Keratinocyte (primary cell): ENCODE measurements around the gene GBA3. TPM values are rescaled to one million over a fixed set of nuclear protein-coding genes. Genes with fewer than 3 reads are reported as not detected.

Experiments used
- DNase-seq: peaks from one replicate; pipeline ENCODE4 v3.0.0-alpha.2; 2011; ENCODE audit warnings: low read depth, missing footprints, low spot score
- FAIRE-seq: peaks from 2 replicates; lab custom pipeline; 2011; peaks lifted over from hg19 to GRCh38; lab: Jason Lieb, UNC
- H2AFZ ChIP-seq: 2 replicates; pipeline ENCODE4 v1.6.0; 2012; ENCODE audit warnings: low read length, control low read depth, inconsistent platforms; ENCODE audit not compliant: control insufficient read depth
- H3K27ac ChIP-seq: 2 replicates; pipeline ENCODE4 v1.5.1; 2011; ENCODE audit warnings: low read length; ENCODE audit not compliant: control insufficient read depth, insufficient read depth
- H3K27me3 ChIP-seq: 3 replicates; pipeline ENCODE4 v1.6.0; 2011; ENCODE audit warnings: low read length; ENCODE audit not compliant: control insufficient read depth, insufficient read depth; ENCODE audit errors: extremely low read depth
- H3K36me3 ChIP-seq, 2 experiments: 2 replicates in 1 of 2; 3 replicates in 1 of 2; pipeline ENCODE4 v1.5.1; 2011; ENCODE audit warnings: low read length in 2 of 2, mild to moderate bottlenecking in 1 of 2; ENCODE audit not compliant: control insufficient read depth in 2 of 2, insufficient read depth in 2 of 2; ENCODE audit errors: extremely low read depth in 1 of 2
- H3K4me1 ChIP-seq: 3 replicates; pipeline ENCODE4 v1.5.1; 2011; ENCODE audit warnings: low read length; ENCODE audit not compliant: control insufficient read depth, insufficient read depth; ENCODE audit errors: extremely low read depth
- H3K4me2 ChIP-seq: 3 replicates; pipeline ENCODE4 v1.6.0; 2011; ENCODE audit warnings: low read depth, low read length; ENCODE audit not compliant: control insufficient read depth, insufficient read depth; ENCODE audit errors: extremely low read depth
- H3K4me3 ChIP-seq, 3 experiments: fragments of 200-600 bp in 1 of 3; sonication (generic) in 1 of 3; 2 replicates in 2 of 3; 3 replicates in 1 of 3; pipeline ENCODE4 v1.5.1; 2011 to 2016; ENCODE audit warnings: low read length in 3 of 3, mild to moderate bottlenecking in 3 of 3, control low read depth in 2 of 3, inconsistent platforms in 1 of 3, low read depth in 1 of 3, mixed read lengths in 1 of 3, mixed run types in 1 of 3, moderate library complexity in 1 of 3; ENCODE audit not compliant: control insufficient read depth in 2 of 3, insufficient read depth in 2 of 3; ENCODE audit errors: extremely low read depth in 1 of 3
- H3K79me2 ChIP-seq: 2 replicates; pipeline ENCODE4 v1.6.0; 2012; ENCODE audit warnings: low read length; ENCODE audit not compliant: control insufficient read depth, insufficient read depth
- H3K9ac ChIP-seq: 3 replicates; pipeline ENCODE4 v1.6.0; 2011; ENCODE audit warnings: low read length; ENCODE audit not compliant: control insufficient read depth, insufficient read depth; ENCODE audit errors: extremely low read depth
- H3K9me1 ChIP-seq: 3 replicates; pipeline ENCODE4 v1.6.0; 2011; ENCODE audit warnings: low read length; ENCODE audit not compliant: control insufficient read depth, insufficient read depth; ENCODE audit errors: extremely low read depth
- H3K9me3 ChIP-seq: 2 replicates; pipeline ENCODE4 v1.5.1; 2012; ENCODE audit warnings: low read depth, low read length; ENCODE audit not compliant: control insufficient read depth
- H4K20me1 ChIP-seq: 3 replicates; pipeline ENCODE4 v1.6.0; 2011; ENCODE audit warnings: low read length; ENCODE audit not compliant: control insufficient read depth, insufficient read depth; ENCODE audit errors: extremely low read depth
- EZH2 ChIP-seq: IDR thresholded peaks from one replicate; pipeline ENCODE4 v1.6.1; 2012; ENCODE audit warnings: inconsistent platforms, mild to moderate bottlenecking, low read length, moderate library complexity
- dilution Hi-C: fragments of 300-500 bp; cut with MboI; formaldehyde crosslinking; loops from one replicate; pipeline ENCODE4 v1.7.0; 2020; ENCODE audit warnings: low sequenced_read_pairs; ENCODE audit not compliant: extremely low pct_ligation_motif_present
- polyA plus RNA-seq, 5 experiments: library from polyadenylated mRNA; depleted of rRNA in 3 of 5; stranded (reverse) in 3 of 5; stranded (forward) in 1 of 5; unstranded in 1 of 5; fragments of >200 nt; gene quantifications; 1 replicate in 1 of 5; 2 replicates in 3 of 5; 3 replicates in 1 of 5; pipeline versions ENCODE4 v1.2.1 to v1.2.3, GENCODE V29; 2011 to 2012; ENCODE audit warnings: missing spikeins in 2 of 5, low read depth in 1 of 5, low replicate concordance in 1 of 5
- TF ChIP-seq, protein P1 (sequence below), 3 experiments: IDR thresholded peaks in 1 of 3; conservative IDR thresholded peaks in 1 of 3; optimal IDR thresholded peaks in 1 of 3; 2 replicates in 2 of 3; 3 replicates in 1 of 3; pipeline versions ENCODE3 to v1.5.1; 2011; ENCODE audit warnings: low read length in 3 of 3, mild to moderate bottlenecking in 3 of 3, moderate library complexity in 2 of 3, control low read depth in 1 of 3, inconsistent platforms in 1 of 3; ENCODE audit not compliant: insufficient read depth in 2 of 3; ENCODE audit errors: extremely low read depth in 1 of 3

Gene GBA3
- polyA plus RNA-seq, 1 donor (not counting 4 experiments of a cell fraction or from before 2014, with no cell fraction given), result not detected

DNA sequence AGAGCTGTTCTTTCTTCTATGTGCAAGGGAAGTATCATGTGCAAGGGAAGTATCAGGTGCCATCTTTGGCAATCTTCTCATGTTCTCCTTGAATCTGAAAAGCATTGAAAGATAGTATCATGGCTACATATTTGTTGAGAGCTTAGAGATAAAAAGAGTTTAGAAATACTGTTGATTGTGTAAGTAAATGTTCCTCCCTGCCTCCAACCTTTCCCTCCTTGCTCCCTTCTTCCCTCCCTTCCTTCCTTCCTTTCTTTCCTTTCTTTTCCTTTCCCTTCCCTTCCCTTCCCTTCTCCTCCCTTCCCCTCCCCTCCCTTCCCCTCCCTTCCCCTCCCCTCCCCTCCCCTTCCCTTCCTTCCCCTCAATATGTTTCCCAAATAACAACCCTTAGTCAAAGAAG is 108.7 kb downstream of the GBA3 start:
- dilution Hi-C loops, result no loop called here
- H3K36me3 ChIP-seq, result no peaks in the 10 kb centered on the region
- DNase-seq (no peak), FAIRE-seq (no peak)
- no peaks in the 10 kb centered on the region for H4K20me1 ChIP-seq
- H3K9me3 ChIP-seq, result no peaks in the 10 kb centered on the region
- TF ChIP-seq EZH2, result no peak
- no peak overlapping the region for H3K9ac ChIP-seq
- H3K27me3 ChIP-seq, result no peaks in the 10 kb centered on the region
- H3K9me1 ChIP-seq, result no peaks in the 10 kb centered on the region
- H3K27ac ChIP-seq, result no peak overlapping the region
- no peak overlapping the region for H3K4me3 ChIP-seq
- H3K79me2 ChIP-seq, result no peaks in the 10 kb centered on the region
- H2AFZ ChIP-seq, result no peak overlapping the region
- H3K4me2 ChIP-seq, result no peak overlapping the region
- no peaks in the 10 kb centered on the region for H3K4me1 ChIP-seq

DNA sequence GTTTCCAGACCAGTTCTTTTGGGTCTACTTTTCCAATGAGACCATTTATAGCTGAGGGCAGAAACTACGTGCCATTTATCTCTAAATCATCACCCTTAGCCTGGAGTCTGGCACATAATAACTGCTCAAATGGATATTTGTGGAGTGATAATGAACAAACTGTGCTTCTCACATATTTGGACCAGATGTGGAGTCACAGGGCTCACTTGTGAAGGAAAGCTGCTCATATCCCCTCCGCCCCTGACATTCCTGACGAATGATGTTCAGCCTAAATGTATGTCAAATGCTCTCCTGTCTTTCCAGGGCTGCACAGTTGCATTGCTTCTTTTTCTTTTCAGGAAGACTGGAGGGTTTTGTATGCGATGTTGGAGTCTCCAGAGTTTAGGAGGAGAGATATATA is 110.1 kb downstream of the GBA3 start:
- Histone ChIP-seq H2AFZ (no peak overlapping the region), H3K4me1 (no peaks in the 10 kb centered on the region), H3K9me1 (no peaks in the 10 kb centered on the region), H3K4me3 (no peak overlapping the region), H3K9me3 (no peaks in the 10 kb centered on the region), H3K27ac (no peak overlapping the region), H3K9ac (no peak overlapping the region), H3K4me2 (no peak overlapping the region), H3K27me3 (no peaks in the 10 kb centered on the region), H4K20me1 (no peaks in the 10 kb centered on the region), H3K36me3 (no peaks in the 10 kb centered on the region), H3K79me2 (no peaks in the 10 kb centered on the region)
- FAIRE-seq (no peak), DNase-seq (no peak)
- dilution Hi-C loops, result no loop called here
- TF ChIP-seq, protein P1, sequence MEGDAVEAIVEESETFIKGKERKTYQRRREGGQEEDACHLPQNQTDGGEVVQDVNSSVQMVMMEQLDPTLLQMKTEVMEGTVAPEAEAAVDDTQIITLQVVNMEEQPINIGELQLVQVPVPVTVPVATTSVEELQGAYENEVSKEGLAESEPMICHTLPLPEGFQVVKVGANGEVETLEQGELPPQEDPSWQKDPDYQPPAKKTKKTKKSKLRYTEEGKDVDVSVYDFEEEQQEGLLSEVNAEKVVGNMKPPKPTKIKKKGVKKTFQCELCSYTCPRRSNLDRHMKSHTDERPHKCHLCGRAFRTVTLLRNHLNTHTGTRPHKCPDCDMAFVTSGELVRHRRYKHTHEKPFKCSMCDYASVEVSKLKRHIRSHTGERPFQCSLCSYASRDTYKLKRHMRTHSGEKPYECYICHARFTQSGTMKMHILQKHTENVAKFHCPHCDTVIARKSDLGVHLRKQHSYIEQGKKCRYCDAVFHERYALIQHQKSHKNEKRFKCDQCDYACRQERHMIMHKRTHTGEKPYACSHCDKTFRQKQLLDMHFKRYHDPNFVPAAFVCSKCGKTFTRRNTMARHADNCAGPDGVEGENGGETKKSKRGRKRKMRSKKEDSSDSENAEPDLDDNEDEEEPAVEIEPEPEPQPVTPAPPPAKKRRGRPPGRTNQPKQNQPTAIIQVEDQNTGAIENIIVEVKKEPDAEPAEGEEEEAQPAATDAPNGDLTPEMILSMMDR (optimal IDR thresholded peaks at IDR 0.05 in 1 of 3, IDR thresholded peaks at IDR 0.05 in 1 of 3, conservative IDR thresholded peaks at IDR 0.05 in 1 of 3; ENCODE audit: extremely low read depth in 1 of 3, insufficient read depth in 2 of 3, low read length in 3 of 3), result no peak
- no peak for TF ChIP-seq EZH2

DNA sequence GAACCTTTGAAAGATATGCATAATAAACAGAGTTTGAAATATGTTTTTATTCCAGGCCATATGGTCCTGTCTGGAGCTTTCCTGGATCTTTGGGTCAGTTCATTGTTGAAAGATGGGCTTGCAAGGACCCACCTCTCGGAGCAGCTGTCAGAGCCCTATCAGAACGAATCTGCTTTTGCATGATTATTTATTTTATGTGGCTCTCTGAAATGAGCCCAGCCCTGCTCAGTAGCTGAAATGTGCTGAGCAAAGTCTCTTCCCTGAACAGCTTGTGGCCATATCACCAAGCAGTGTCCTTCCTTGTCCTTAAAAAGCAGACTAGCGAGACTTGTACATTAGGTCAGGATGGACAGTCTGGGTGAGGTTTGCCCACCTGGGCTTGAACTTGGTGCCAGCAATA is 110.8 kb downstream of the GBA3 start:
- dilution Hi-C loops, result no loop called here
- H3K4me3 ChIP-seq, result no peak overlapping the region
- no peaks in the 10 kb centered on the region for H3K79me2 ChIP-seq
- no peak overlapping the region for H3K4me2 ChIP-seq
- no peaks in the 10 kb centered on the region for H3K9me3 ChIP-seq
- TF ChIP-seq, protein P1 (optimal IDR thresholded peaks at IDR 0.05 in 1 of 3, IDR thresholded peaks at IDR 0.05 in 1 of 3, conservative IDR thresholded peaks at IDR 0.05 in 1 of 3; ENCODE audit: extremely low read depth in 1 of 3, insufficient read depth in 2 of 3, low read length in 3 of 3), result no peak
- TF ChIP-seq EZH2, result no peak
- FAIRE-seq (no peak), DNase-seq (no peak)
- H3K27ac ChIP-seq, result no peak overlapping the region
- no peaks in the 10 kb centered on the region for H3K36me3 ChIP-seq
- H3K9me1 ChIP-seq, result no peaks in the 10 kb centered on the region
- no peak overlapping the region for H2AFZ ChIP-seq
- no peaks in the 10 kb centered on the region for H3K4me1 ChIP-seq
- H4K20me1 ChIP-seq, result no peaks in the 10 kb centered on the region
- H3K27me3 ChIP-seq, result no peaks in the 10 kb centered on the region
- H3K9ac ChIP-seq, result no peak overlapping the region
